ENCODE measurements around the gene EML4. TPM values are rescaled to one million over a fixed set of nuclear protein-coding genes. Genes with fewer than 3 reads are reported as not detected.

Gene EML4
- total and polyA plus RNA-seq, 2 of the 13 experiments (the other 11 are each of a cell fraction or from before 2014, with no cell fraction given), result 243 to 476 TPM

DNA sequence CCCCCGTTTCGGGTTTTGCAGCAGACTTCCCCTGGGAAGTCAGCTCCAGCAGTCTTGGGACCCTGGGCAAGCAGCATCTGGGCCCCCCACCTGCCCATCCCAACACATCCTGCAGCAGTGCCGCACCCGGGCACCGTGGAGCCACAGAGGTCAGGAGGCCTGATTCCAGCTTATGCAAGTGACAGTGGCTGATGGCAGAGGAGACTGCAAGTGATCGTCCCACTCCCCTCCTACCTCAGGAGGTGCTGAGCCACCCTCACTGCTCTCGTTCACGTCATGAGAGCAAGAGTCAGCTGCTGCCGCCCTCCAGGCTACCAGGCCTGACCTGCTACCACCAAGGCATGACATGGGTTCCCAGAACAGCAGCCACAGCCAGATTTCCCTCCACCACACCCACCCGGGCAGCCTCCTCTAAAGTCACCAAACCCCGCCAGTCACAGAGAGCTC lies 173.7 kb downstream of the EML4 start (continued):
- TF ChIP-seq, protein P1, sequence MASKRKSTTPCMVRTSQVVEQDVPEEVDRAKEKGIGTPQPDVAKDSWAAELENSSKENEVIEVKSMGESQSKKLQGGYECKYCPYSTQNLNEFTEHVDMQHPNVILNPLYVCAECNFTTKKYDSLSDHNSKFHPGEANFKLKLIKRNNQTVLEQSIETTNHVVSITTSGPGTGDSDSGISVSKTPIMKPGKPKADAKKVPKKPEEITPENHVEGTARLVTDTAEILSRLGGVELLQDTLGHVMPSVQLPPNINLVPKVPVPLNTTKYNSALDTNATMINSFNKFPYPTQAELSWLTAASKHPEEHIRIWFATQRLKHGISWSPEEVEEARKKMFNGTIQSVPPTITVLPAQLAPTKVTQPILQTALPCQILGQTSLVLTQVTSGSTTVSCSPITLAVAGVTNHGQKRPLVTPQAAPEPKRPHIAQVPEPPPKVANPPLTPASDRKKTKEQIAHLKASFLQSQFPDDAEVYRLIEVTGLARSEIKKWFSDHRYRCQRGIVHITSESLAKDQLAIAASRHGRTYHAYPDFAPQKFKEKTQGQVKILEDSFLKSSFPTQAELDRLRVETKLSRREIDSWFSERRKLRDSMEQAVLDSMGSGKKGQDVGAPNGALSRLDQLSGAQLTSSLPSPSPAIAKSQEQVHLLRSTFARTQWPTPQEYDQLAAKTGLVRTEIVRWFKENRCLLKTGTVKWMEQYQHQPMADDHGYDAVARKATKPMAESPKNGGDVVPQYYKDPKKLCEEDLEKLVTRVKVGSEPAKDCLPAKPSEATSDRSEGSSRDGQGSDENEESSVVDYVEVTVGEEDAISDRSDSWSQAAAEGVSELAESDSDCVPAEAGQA (IDR thresholded peaks at IDR 0.05; ENCODE audit: low read depth), result no peak
- TF ChIP-seq, protein P1 (CRISPR knock-in tag; IDR thresholded peaks at IDR 0.05; ENCODE audit: borderline replicate concordance), result no peak
- TF ChIP-seq UBTF (CRISPR knock-in tag; IDR thresholded peaks at IDR 0.05) (peak; percentile 17; the same call in 1 of the 2 replicates), PHB2 (IDR thresholded peaks at IDR 0.05; ENCODE audit: partially characterized antibody) (no peak), ZNF263 (CRISPR knock-in tag; IDR thresholded peaks at IDR 0.05) (no peak), RFX3 (CRISPR knock-in tag; IDR thresholded peaks at IDR 0.05) (no peak), STAT6 (CRISPR knock-in tag; IDR thresholded peaks at IDR 0.05; ENCODE audit: borderline replicate concordance) (no peak), HMG20B (CRISPR knock-in tag; conservative IDR thresholded peaks at IDR 0.05) (no peak), ZNF605 (CRISPR knock-in tag; IDR thresholded peaks at IDR 0.05) (peak; percentile 21; the same call in 1 of the 2 replicates)
- TF ChIP-seq, protein P2, sequence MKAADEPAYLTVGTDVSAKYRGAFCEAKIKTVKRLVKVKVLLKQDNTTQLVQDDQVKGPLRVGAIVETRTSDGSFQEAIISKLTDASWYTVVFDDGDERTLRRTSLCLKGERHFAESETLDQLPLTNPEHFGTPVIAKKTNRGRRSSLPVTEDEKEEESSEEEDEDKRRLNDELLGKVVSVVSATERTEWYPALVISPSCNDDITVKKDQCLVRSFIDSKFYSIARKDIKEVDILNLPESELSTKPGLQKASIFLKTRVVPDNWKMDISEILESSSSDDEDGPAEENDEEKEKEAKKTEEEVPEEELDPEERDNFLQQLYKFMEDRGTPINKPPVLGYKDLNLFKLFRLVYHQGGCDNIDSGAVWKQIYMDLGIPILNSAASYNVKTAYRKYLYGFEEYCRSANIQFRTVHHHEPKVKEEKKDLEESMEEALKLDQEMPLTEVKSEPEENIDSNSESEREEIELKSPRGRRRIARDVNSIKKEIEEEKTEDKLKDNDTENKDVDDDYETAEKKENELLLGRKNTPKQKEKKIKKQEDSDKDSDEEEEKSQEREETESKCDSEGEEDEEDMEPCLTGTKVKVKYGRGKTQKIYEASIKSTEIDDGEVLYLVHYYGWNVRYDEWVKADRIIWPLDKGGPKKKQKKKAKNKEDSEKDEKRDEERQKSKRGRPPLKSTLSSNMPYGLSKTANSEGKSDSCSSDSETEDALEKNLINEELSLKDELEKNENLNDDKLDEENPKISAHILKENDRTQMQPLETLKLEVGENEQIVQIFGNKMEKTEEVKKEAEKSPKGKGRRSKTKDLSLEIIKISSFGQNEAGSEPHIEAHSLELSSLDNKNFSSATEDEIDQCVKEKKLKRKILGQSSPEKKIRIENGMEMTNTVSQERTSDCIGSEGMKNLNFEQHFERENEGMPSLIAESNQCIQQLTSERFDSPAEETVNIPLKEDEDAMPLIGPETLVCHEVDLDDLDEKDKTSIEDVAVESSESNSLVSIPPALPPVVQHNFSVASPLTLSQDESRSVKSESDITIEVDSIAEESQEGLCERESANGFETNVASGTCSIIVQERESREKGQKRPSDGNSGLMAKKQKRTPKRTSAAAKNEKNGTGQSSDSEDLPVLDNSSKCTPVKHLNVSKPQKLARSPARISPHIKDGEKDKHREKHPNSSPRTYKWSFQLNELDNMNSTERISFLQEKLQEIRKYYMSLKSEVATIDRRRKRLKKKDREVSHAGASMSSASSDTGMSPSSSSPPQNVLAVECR (CRISPR knock-in tag; IDR thresholded peaks at IDR 0.05; ENCODE audit: borderline replicate concordance), result 0 out of 2 replicates have a peak, but pooled peaks have one; percentile 3
- TF ChIP-seq, protein P3, sequence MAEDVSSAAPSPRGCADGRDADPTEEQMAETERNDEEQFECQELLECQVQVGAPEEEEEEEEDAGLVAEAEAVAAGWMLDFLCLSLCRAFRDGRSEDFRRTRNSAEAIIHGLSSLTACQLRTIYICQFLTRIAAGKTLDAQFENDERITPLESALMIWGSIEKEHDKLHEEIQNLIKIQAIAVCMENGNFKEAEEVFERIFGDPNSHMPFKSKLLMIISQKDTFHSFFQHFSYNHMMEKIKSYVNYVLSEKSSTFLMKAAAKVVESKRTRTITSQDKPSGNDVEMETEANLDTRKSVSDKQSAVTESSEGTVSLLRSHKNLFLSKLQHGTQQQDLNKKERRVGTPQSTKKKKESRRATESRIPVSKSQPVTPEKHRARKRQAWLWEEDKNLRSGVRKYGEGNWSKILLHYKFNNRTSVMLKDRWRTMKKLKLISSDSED (CRISPR knock-in tag; IDR thresholded peaks at IDR 0.05), result no peak

All from HepG2 (cell line).